Effector memory CD8-positive, alpha-beta T cell (primary cell): ENCODE data around the gene NGFR.
A peak's percentile ranks its signal among the peaks of the same experiment; 100 is the strongest.

Source experiments
- ATAC-seq: fragments of 150-1000 bp; cut with Tn5 transposase; replicated peaks from 2 replicates; pipeline ENCODE4 v1.10.0; 2021; ENCODE audit warnings: mild to moderate bottlenecking, moderate library complexity
- DNase-seq, 3 experiments: peaks; one replicate each; pipeline ENCODE4 v3.0.0; 2021
- H3K27ac Mint-ChIP-seq, 2 donors: one replicate each; pipeline ENCODE4 v1.8.0; 2022; ENCODE audit warnings: mild to moderate bottlenecking in 2 of 2, mixed read lengths in 2 of 2, moderate library complexity in 2 of 2
- H3K27me3 Mint-ChIP-seq, 2 donors: one replicate each; pipeline ENCODE4 v1.8.0; 2022; ENCODE audit warnings: mixed read lengths in 2 of 2
- H3K36me3 Mint-ChIP-seq: one replicate; pipeline ENCODE4 v1.8.0; 2022; ENCODE audit warnings: mild to moderate bottlenecking, moderate library complexity, mixed read lengths; ENCODE audit not compliant: insufficient read depth
- H3K4me1 Mint-ChIP-seq, 2 donors: one replicate each; pipeline ENCODE4 v1.8.0; 2022; ENCODE audit warnings: low read depth in 2 of 2, mixed read lengths in 2 of 2
- H3K4me3 Mint-ChIP-seq, 2 donors: one replicate each; pipeline ENCODE4 v1.8.0; 2022; ENCODE audit warnings: mild to moderate bottlenecking in 2 of 2, mixed read lengths in 2 of 2, moderate library complexity in 2 of 2
- H3K9me3 Mint-ChIP-seq, 2 donors: one replicate each; pipeline ENCODE4 v1.8.0; 2022; ENCODE audit warnings: mixed read lengths in 2 of 2

NGFR gene

GRCh38 chr17:49527927-49528651 is 33.0 kb downstream of the NGFR start:
- no peak overlapping the region for H3K4me3 Mint-ChIP-seq
- peaks cover 30 to 68% of the 10 kb centered on the region in 2 donors for H3K27me3 Mint-ChIP-seq
- peaks cover 3% of the 10 kb centered on the region for H3K36me3 Mint-ChIP-seq
- H3K4me1 Mint-ChIP-seq, result peaks cover 0 to 8% of the 10 kb centered on the region in 2 donors
- no peak overlapping the region for H3K27ac Mint-ChIP-seq
- DNase-seq, result no peak
- ATAC-seq, result no peak
- no peaks in the 10 kb centered on the region for H3K9me3 Mint-ChIP-seq

DNA sequence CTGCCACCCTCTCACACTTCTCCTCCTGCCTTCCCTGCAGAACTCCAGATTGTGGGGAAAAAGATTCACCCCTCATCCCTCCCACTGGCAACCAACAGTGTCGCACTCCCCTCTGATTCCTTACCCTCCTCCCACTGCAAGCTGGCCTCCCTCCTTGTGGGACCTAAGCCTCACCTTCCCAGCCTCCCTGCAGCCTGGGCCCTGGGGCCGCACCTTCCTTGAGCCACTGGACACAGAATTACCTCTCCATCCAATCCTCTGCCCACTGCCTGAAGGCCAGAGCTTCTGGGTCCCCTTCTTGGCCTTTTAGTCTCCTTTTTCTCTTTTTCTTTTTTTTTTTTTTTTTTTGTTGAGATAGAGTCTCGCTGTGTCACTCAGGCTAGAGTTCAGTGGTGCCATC is 33.9 kb downstream of the NGFR start:
- peaks cover 0 to 1% of the 10 kb centered on the region in 2 donors for H3K4me1 Mint-ChIP-seq
- no peak for ATAC-seq
- peaks cover 39 to 77% of the 10 kb centered on the region in 2 donors for H3K27me3 Mint-ChIP-seq
- no peak for DNase-seq
- peaks cover 3% of the 10 kb centered on the region for H3K36me3 Mint-ChIP-seq
- no peak overlapping the region for H3K27ac Mint-ChIP-seq
- no peak overlapping the region for H3K4me3 Mint-ChIP-seq
- H3K9me3 Mint-ChIP-seq, result no peaks in the 10 kb centered on the region

DNA sequence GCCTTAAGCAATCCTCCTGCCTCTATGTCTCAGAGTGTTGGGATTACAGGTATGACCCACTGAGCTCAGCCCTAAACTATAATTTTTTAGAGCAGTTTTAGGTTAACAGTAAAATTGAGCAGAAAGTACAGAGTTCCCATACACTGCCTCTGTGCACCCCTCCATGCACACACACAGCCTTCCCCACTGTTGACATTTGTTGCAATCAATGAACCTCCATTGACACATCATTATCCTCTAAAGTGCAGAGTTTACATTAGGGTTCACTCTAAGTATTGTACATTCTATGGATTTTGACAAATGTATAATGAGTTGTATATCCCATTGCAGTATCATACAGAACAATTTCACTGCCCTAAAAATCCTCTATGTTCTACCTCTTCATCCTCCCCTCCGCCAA is 35.0 kb downstream of the NGFR start:
- H3K4me1 Mint-ChIP-seq, result no peaks in the 10 kb centered on the region
- peaks cover 3% of the 10 kb centered on the region for H3K36me3 Mint-ChIP-seq
- H3K9me3 Mint-ChIP-seq, result no peaks in the 10 kb centered on the region
- no peak for DNase-seq
- no peak overlapping the region for H3K4me3 Mint-ChIP-seq
- no peak for ATAC-seq
- peaks cover 47 to 80% of the 10 kb centered on the region in 2 donors for H3K27me3 Mint-ChIP-seq
- no peak overlapping the region for H3K27ac Mint-ChIP-seq

DNA sequence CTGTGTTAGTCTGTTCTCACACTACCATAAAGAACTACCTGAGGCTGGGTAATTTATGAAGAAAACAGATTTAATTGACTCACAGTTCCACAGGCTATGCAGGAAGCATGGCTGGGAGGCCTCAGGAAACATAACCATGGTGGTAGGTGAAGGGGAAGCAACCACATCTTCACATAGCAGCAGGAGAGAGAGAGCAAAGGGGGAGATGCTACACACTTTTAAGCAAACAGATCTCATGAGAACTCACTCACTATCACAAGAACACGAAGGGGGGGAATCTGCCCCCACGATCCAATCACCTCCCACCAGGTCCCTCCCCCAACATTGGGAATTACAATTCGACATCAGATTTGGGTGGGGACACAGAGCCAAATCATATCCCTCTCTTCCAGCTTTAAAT is 48.8 kb downstream of the NGFR start:
- DNase-seq (no peak), ATAC-seq (no peak)
- Mint-ChIP-seq H3K27me3 (peaks cover 11 to 38% of the 10 kb centered on the region in 2 donors), H3K4me1 (peaks cover 0 to 3% of the 10 kb centered on the region in 2 donors), H3K9me3 (peaks cover 0 to 4% of the 10 kb centered on the region in 2 donors), H3K4me3 (no peak overlapping the region), H3K27ac (no peak overlapping the region), H3K36me3 (peaks cover 4% of the 10 kb centered on the region)

GRCh38 chr17:49545007-49545660 is 50.0 kb downstream of the NGFR start:
- no peak for ATAC-seq
- peaks cover 0 to 4% of the 10 kb centered on the region in 2 donors for H3K9me3 Mint-ChIP-seq
- peaks cover 11 to 39% of the 10 kb centered on the region in 2 donors for H3K27me3 Mint-ChIP-seq
- H3K4me1 Mint-ChIP-seq, result peaks cover 0 to 4% of the 10 kb centered on the region in 2 donors
- H3K27ac Mint-ChIP-seq, result no peak overlapping the region
- no peak overlapping the region for H3K4me3 Mint-ChIP-seq
- DNase-seq, result no peak
- H3K36me3 Mint-ChIP-seq, result peaks cover 4% of the 10 kb centered on the region

GRCh38 chr17:49545806-49546545 is 50.9 kb downstream of the NGFR start:
- no peak for ATAC-seq
- Mint-ChIP-seq H3K9me3 (peaks cover 0 to 2% of the 10 kb centered on the region in 2 donors), H3K36me3 (peaks cover 4% of the 10 kb centered on the region)

DNA sequence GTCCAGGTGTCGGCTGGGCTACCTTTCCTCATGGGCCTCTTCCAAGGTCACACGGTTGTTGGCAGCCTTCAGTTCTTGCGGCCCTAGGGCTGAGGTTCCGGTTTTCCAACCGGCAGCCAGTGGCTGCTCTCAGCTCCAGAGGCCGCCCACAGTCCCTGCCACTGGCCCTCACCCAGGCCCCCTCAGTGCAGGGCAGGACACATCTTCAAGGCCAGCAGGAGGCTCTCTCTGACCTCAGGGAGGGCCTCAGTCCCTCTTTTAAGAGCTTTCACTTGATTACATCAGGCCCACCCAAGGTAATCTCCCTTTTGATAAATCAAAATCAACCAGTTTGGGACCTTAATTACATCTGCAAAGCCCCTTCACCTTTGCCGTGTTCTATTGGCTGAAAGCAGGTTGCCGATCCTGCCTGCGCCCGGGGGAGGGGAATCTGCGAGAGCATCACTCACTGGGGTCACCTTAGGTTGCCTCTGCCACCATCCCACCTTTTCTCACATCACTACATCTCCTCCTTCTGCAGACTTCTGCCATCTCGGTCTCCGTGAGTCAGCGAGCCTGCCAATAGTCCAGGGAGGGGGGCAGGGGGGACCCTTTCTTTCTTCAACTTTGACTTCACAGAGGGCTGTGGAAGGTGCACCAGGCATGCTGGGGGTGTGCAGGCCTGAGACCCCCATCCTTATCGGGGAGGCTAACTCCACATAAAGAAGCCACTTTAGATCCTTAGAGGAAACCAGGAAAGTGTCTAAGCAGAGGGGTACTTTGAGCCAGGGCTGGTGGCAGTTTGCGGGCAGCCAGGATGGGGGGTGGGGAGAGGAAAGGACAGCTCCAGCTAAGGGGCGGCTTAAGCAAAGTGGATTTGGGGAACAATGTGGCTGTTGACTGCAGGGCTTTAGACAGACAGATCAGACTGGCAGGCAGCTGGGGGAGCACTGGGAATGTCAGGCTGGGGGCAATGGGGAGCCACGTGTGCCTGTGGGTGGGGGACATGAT is 51.7 kb downstream of the NGFR start:
- Mint-ChIP-seq H3K9me3 (no peaks in the 10 kb centered on the region), H3K27ac (peak overlapping the region in 1 of 2 donors; percentile 12), H3K27me3 (peaks cover 11 to 39% of the 10 kb centered on the region in 2 donors), H3K36me3 (peaks cover 4% of the 10 kb centered on the region), H3K4me3 (no peak overlapping the region), H3K4me1 (peaks cover 0 to 4% of the 10 kb centered on the region in 2 donors)
- DNase-seq, result no peak
- no peak for ATAC-seq

More at GRCh38 chr17:49545806-49546545, 50.9 kb downstream of the NGFR start:
- Mint-ChIP-seq H3K27ac (no peak overlapping the region), H3K4me1 (peaks cover 0 to 4% of the 10 kb centered on the region in 2 donors), H3K4me3 (no peak overlapping the region), H3K27me3 (peaks cover 11 to 39% of the 10 kb centered on the region in 2 donors)
- DNase-seq, result no peak

GRCh38 chr17:49547566-49547965 is 52.5 kb downstream of the NGFR start:
- ATAC-seq (no peak), DNase-seq (no peak)
- Mint-ChIP-seq H3K4me1 (peaks cover 0 to 4% of the 10 kb centered on the region in 2 donors), H3K27ac (peak overlapping the region in 1 of 2 donors; percentile 12), H3K27me3 (peaks cover 11 to 39% of the 10 kb centered on the region in 2 donors), H3K9me3 (no peaks in the 10 kb centered on the region), H3K4me3 (no peak overlapping the region), H3K36me3 (peaks cover 4% of the 10 kb centered on the region)

- H3K9me3 Mint-ChIP-seq, result no peaks in the 10 kb centered on the region
- peaks cover 11 to 39% of the 10 kb centered on the region in 2 donors for H3K27me3 Mint-ChIP-seq
- no peak for ATAC-seq
- H3K36me3 Mint-ChIP-seq, result peaks cover 4% of the 10 kb centered on the region
- no peak overlapping the region for H3K4me3 Mint-ChIP-seq
- peak overlapping the region in 1 of 2 donors; percentile 12 for H3K27ac Mint-ChIP-seq
- DNase-seq, result no peak
- H3K4me1 Mint-ChIP-seq, result peaks cover 0 to 4% of the 10 kb centered on the region in 2 donors
Measured at GRCh38 chr17:49548051-49548505, 53.0 kb downstream of the NGFR start.

DNA sequence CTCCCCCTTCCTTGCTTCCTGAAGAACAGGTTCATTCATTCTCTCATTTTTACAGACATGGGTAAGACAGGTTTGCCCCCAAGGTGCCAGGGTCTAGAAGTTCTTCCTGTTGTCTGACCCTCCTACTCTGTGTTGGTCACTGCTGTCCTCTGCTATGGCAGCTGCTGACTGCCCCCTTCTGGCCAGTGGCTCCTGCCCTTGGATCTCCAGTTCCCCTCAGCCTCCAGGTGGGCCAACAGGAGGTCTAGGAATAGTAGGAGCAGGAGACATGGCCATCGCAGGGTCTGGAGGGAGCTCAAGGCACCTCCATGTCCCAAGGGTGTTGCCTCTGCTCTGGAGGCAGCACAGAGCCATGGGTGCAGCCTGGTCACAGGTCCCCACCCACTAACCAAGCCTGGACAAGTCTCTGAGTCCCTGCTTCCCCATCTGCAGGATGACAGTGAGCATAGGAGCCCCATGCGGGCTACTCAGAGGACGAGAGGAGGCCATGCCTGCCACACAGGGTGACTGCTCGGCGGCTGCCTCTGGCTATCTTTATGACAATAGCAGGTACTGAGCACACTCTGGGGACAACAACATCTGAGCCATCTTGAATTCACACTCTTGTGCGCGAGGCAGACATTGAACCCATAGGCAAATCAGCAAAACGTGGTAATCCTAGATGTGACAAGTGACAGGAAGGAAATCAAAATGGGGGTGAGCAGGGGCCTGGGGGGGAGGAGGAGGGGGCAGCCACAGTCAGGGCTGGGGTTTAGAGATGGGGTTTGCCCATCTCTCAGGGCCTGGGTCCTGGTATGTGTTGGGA is 53.6 kb downstream of the NGFR start:
- no peak for ATAC-seq
- Mint-ChIP-seq H3K4me3 (no peak overlapping the region), H3K27me3 (peaks cover 7 to 35% of the 10 kb centered on the region in 2 donors), H3K36me3 (peaks cover 4% of the 10 kb centered on the region), H3K4me1 (peaks cover 0 to 4% of the 10 kb centered on the region in 2 donors), H3K9me3 (no peaks in the 10 kb centered on the region), H3K27ac (no peak overlapping the region)
- no peak for DNase-seq

GRCh38 chr17:49549311-49549605 is 54.2 kb downstream of the NGFR start:
- peaks cover 4% of the 10 kb centered on the region for H3K36me3 Mint-ChIP-seq
- H3K27ac Mint-ChIP-seq, result no peak overlapping the region
- ATAC-seq (no peak), DNase-seq (no peak)
- peaks cover 7 to 30% of the 10 kb centered on the region in 2 donors for H3K27me3 Mint-ChIP-seq
- H3K9me3 Mint-ChIP-seq, result no peaks in the 10 kb centered on the region
- H3K4me3 Mint-ChIP-seq, result no peak overlapping the region
- H3K4me1 Mint-ChIP-seq, result peaks cover 0 to 4% of the 10 kb centered on the region in 2 donors
